ENCODE measurements around the gene ZC3HAV1. TPM values are rescaled to one million over a fixed set of nuclear protein-coding genes. Genes with fewer than 3 reads are reported as not detected.
"Not testable (repeated sequence)": the region's sequence is repeated elsewhere in the genome, so short reads cannot be mapped to it uniquely, and the experiment has no call there.

ZC3HAV1 gene
- total RNA-seq, 4 donors from 2014 or later = 3.5 to 10.4 (median 4.5) TPM

DNA sequence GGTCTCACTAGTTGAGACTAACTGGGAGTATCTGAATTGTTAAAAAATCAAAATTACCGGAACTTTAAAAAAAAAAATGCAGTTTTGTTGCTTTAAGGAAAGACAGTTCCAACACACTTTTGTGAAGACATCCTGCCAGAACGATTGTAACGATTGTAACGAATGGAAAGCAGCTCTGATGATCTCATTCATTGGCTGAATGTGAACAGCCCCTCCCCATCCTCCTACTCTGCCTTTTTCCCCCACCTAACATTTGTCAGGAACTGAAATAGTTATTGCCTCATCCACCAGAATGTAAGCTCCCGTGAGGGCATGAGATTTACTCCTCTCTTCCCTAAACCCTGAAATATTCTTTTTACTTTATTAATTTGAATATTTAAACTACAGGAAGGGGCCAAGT, 50.6 kb downstream of the ZC3HAV1 start:
- no peaks in the 10 kb centered on the region for H3K9me3 ChIP-seq
- intact Hi-C loops (cut with DNase I; ENCODE audit: low total_unique reads) (no loop called here), in situ Hi-C loops (cut with MboI; ENCODE audit: low sequenced_read_pairs in 4 of 4) (no loop called here)
- H3K27ac ChIP-seq = peak overlapping the region; percentile 34 to 66 (median 61)
- no peaks in the 10 kb centered on the region for H3K4me1 ChIP-seq
- H3K36me3 ChIP-seq = peaks cover 0 to 2% of the 10 kb centered on the region in 2 donors
- TF ChIP-seq CTCF (IDR thresholded peaks at IDR 0.05 in 4 of 5, conservative IDR thresholded peaks at IDR 0.05 in 1 of 5) = no peak
- TF ChIP-seq POLR2A (IDR thresholded peaks at IDR 0.05) = no peak
- ATAC-seq (peak in 1 of 2 donors; percentile 75), DNase-seq (no peak)
- H3K27me3 ChIP-seq = no peaks in the 10 kb centered on the region
- H3K4me3 ChIP-seq = no peak overlapping the region

- TF ChIP-seq CTCF (IDR thresholded peaks at IDR 0.05 in 4 of 5, conservative IDR thresholded peaks at IDR 0.05 in 1 of 5) = no peak
- TF ChIP-seq POLR2A (IDR thresholded peaks at IDR 0.05) = no peak
- intact Hi-C loops (cut with DNase I; ENCODE audit: low total_unique reads) (no loop called here), in situ Hi-C loops (cut with MboI; ENCODE audit: low sequenced_read_pairs in 4 of 4) (no loop called here)
- no peaks in the 10 kb centered on the region for H3K9me3 ChIP-seq
- H3K36me3 ChIP-seq = peaks cover 0 to 10% of the 10 kb centered on the region in 2 donors
- no peaks in the 10 kb centered on the region for H3K27me3 ChIP-seq
- H3K27ac ChIP-seq = no peak overlapping the region
- ATAC-seq = no peak
- no peaks in the 10 kb centered on the region for H3K4me1 ChIP-seq
- no peak for DNase-seq
- H3K4me3 ChIP-seq = no peak overlapping the region
These were observed 53.8 kb downstream of the ZC3HAV1 start for GRCh38 chr7:139055674-139056073.

GRCh38 chr7:139054656-139055055, 54.9 kb downstream of the ZC3HAV1 start:
- H3K36me3 ChIP-seq = peaks cover 0 to 10% of the 10 kb centered on the region in 2 donors

GRCh38 chr7:139054101-139054500, 55.4 kb downstream of the ZC3HAV1 start:
- H3K4me3 ChIP-seq = no peak overlapping the region
- intact Hi-C loops (cut with DNase I; ENCODE audit: low total_unique reads) (no loop called here), in situ Hi-C loops (cut with MboI; ENCODE audit: low sequenced_read_pairs in 4 of 4) (no loop called here)
- no peak for ATAC-seq
- no peak for TF ChIP-seq CTCF (IDR thresholded peaks at IDR 0.05 in 4 of 5, conservative IDR thresholded peaks at IDR 0.05 in 1 of 5)
- no peak for TF ChIP-seq POLR2A (IDR thresholded peaks at IDR 0.05)
- no peaks in the 10 kb centered on the region for H3K9me3 ChIP-seq
- no peaks in the 10 kb centered on the region for H3K4me1 ChIP-seq
- H3K36me3 ChIP-seq = peaks cover 0 to 10% of the 10 kb centered on the region in 2 donors
- H3K27ac ChIP-seq = no peak overlapping the region
- no peak for DNase-seq
- H3K27me3 ChIP-seq = no peaks in the 10 kb centered on the region

More at GRCh38 chr7:139054656-139055055, 54.9 kb downstream of the ZC3HAV1 start:
- H3K27me3 ChIP-seq; intact Hi-C loops (cut with DNase I; ENCODE audit: low total_unique reads); H3K4me1 ChIP-seq; in situ Hi-C loops (cut with MboI; ENCODE audit: low sequenced_read_pairs in 4 of 4); H3K4me3 ChIP-seq; H3K27ac ChIP-seq; ATAC-seq; DNase-seq; H3K9me3 ChIP-seq: not testable (repeated sequence)

DNA sequence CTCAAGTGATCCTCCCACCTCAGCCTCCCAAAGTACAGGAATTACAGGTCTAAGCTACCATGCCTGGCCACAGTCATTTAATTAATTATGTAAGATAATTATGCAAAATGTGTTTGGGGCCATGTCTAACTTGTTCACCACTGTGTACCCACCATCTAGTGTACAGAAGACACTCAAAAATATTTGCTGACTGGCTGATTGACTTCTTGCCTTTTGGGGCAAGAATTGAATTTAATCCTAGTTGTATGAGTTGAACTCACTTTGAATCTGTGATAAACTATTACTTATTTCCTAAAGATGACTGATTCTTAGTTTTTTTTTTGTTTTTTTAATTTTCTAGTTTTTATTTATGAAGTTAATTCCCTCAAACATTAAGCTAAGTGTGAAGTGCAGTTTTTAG, 57.9 kb downstream of the ZC3HAV1 start:
- no peaks in the 10 kb centered on the region for H3K4me1 ChIP-seq
- in situ Hi-C loops (cut with MboI; ENCODE audit: low sequenced_read_pairs in 4 of 4) (no loop called here), intact Hi-C loops (cut with DNase I; ENCODE audit: low total_unique reads) (no loop called here)
- H3K27ac ChIP-seq = no peak overlapping the region
- H3K4me3 ChIP-seq = no peak overlapping the region
- H3K36me3 ChIP-seq = peaks cover 0 to 19% of the 10 kb centered on the region in 2 donors
- TF ChIP-seq CTCF (IDR thresholded peaks at IDR 0.05 in 4 of 5, conservative IDR thresholded peaks at IDR 0.05 in 1 of 5) = no peak
- no peak for TF ChIP-seq POLR2A (IDR thresholded peaks at IDR 0.05)
- ATAC-seq (no peak), DNase-seq (no peak)
- H3K27me3 ChIP-seq = no peaks in the 10 kb centered on the region
- H3K9me3 ChIP-seq = no peaks in the 10 kb centered on the region

Measured in gastrocnemius medialis (tissue), 4 donors.